HG03354 (cell line): ENCODE data around the gene FADS3.

Experiments
- ATAC-seq: cut with Tn5 transposase; IDR thresholded peaks from one replicate; pipeline ENCODE4 v1.9.1; 2021; ENCODE audit warnings: mild to moderate bottlenecking; ENCODE audit not compliant: unreplicated experiment, poor library complexity, severe bottlenecking

Gene FADS3

GRCh38 chr11:61827571-61828378 is 63.6 kb downstream of the FADS3 start, which contains the start of gene FADS2:
FADS2 (plus strand) TSS chr11:61828300; CDS start chr11:61828391, 91 bp downstream.
- ATAC-seq, result peak; percentile 73

GRCh38 chr11:61826930-61827570 is 64.3 kb downstream of the FADS3 start:
- ATAC-seq, result peak; percentile 21
